OCI-LY7 (cell line): ENCODE measurements around the gene NDNF.

Experiments used
- CTCF ChIP-seq: fragments of 200-600 bp; sonication (generic); conservative IDR thresholded peaks from 2 replicates; pipeline ENCODE4 v1.5.1; 2014; ENCODE audit warnings: mild to moderate bottlenecking, antibody characterized with exemption, low read length, moderate library complexity, mixed read lengths
- EZH2phosphoT487 ChIP-seq: fragments of 200-600 bp; sonication (generic); IDR thresholded peaks from 2 replicates; pipeline ENCODE4 v1.6.1; 2018; ENCODE audit warnings: low read depth, borderline replicate concordance, mild to moderate bottlenecking, mixed run types, antibody characterized with exemption, low read length, moderate library complexity, mixed read lengths

GRCh38 chr4:121072224-121073003 is at the start of gene NDNF:
- TF ChIP-seq CTCF (no peak), EZH2phosphoT487 (no peak)
